ENCODE data around the gene SMAD7.

Gene SMAD7

GRCh38 chr18:48914581-48915251, 36.0 kb downstream of the SMAD7 start:
- no peak for DNase-seq

GRCh38 chr18:48913775-48914174, 37.0 kb downstream of the SMAD7 start:
- DNase-seq: no peak

- DNase-seq: no peak
Observed at GRCh38 chr18:48913201-48913600, 37.6 kb downstream of the SMAD7 start.

- DNase-seq: no peak
Observed at GRCh38 chr18:48910972-48911545, 39.7 kb downstream of the SMAD7 start.

DNA sequence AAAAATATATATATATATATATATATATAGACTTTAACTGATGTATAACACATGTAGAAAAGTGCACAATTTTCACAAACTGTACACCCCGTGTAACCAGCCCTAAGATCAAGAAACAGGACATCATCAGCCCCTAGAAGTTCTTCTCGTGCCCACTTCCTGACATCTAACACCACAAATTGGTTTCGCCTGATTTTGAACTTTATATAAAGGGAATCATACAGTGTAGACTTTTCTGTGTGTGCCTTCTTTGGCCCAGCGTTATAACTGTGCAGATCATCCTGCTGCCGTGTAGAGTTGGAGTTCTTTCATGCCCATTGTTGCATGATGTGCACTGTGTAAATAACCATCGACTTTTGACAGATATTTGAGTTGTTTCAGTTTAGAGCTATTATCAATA, 41.0 kb downstream of the SMAD7 start:
- DNase-seq: no peak

DNA sequence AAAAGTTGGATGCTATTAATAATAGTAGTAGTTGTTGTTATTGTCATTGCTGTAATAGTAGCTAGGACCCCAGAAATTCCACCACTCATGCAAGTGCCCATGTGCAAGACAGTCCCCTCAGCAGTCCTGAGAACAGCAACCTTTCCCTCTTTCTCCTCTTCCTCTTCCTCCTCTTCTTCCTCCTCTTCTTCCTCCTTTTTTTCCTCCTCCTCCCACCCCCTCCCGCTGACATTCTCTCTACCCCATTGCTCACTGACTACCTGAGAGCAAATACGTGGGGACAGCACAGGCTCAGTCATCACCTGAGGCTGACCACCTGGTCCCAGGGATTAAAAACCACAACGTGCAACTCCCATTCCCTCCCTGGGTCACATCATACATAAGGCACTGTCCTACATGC, 41.8 kb downstream of the SMAD7 start:
- DNase-seq: no peak

GRCh38 chr18:48905513-48905912, 45.3 kb downstream of the SMAD7 start:
- no peak for DNase-seq

GRCh38 chr18:48904847-48905394, 45.8 kb downstream of the SMAD7 start:
- no peak for DNase-seq

- no peak for DNase-seq
Observed at GRCh38 chr18:48904091-48904490, 46.7 kb downstream of the SMAD7 start.

DNA sequence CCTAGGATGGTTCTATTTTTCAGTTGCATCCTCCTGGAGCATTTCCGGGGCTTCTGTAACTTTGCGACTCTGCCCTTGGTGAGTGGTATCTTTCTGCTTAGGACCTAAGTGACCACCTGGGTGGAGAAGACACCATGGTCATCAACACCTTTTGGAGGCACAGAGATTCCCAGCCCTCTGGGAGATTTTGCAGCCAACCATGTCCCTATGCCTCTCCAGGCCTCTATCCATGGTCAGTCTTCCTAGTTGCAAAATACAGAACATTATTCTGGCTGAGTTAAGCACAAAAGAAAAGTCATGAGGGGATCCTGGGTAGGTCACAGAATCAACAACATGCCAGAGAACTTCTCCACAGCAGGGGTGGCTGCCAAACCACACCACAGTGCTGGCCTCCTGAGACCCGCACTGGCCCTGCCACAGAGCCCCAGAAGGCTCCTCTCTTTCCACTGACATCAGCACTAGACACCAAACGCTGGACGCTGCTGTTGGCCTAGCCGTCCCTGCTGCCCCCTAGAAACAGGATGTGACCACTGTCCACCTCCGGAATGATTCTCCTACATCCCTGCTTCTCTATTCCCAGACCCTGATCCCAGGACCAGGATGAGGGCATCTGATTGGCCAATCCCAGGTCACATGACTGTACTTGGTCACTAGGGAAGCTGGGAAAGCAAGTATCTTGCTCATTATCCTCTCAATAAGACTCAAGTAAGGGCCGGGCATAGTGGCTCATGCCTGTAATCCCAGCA, 47.7 kb downstream of the SMAD7 start:
- DNase-seq: no peak

- DNase-seq: no peak
Observed at GRCh38 chr18:48902023-48902855, 48.5 kb downstream of the SMAD7 start.

DNA sequence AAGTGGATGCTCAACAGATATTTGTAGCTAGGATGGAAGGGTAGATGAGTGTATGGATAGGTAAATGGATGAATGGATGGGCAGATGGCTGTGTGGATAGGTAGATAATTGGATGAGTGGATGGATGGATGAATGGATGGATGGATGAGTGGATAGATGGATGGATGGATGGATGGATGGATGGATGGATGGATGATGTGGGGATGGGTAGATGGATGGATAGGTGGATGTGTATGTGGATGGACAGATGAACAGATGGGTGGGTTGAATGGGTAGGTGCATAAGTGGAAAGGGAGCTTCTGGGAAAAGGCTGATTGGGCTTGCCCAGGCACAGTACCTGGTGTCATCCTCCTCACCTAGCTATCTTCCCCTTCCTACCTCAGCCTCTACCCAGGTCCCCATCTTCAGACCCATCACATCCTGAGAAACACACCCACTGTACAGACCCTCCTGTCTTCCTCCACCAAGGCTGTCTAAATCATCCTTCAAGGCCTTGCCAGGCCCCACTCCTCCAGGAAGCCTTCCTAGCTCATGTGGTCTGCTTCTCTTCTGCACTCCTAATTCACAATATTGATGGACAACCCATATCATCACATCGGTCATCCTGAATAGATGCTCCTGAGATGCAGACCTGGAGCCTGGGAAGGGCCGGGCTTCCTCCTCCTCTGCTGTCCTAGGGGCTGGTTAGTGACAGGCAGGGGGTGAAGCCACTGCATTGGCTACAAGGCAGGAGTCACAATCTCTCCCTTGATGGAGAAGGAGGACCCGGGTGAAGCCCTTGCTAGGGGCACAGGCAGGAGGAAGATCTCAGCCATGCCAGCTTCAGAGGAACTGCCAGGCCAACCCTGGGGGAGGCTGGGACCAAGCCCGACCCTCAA, 49.4 kb downstream of the SMAD7 start:
- no peak for DNase-seq

DNA sequence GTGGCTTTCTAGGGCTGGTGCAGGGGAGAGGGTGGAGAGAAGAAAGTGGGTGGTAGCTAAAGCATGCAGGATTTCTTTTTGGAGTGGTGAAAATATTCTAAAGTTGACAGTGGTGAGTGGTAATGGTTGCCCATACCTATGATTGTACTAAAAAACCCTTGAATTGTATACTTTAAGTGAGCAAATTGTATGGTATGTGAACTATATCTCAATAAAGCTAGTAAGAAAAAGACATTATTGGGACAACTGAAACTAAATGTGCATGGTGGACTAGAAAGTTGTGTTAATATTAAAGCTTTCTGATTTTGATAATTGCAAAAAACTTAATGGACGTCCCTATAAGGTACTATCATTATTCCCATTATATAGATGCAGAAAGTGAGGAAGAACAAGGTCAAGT, 50.3 kb downstream of the SMAD7 start:
- no peak for DNase-seq

- no peak for DNase-seq
Observed at GRCh38 chr18:48899558-48900174, 51.1 kb downstream of the SMAD7 start.

- DNase-seq: no peak
Observed at GRCh38 chr18:48898521-48898920, 52.2 kb downstream of the SMAD7 start.

DNA sequence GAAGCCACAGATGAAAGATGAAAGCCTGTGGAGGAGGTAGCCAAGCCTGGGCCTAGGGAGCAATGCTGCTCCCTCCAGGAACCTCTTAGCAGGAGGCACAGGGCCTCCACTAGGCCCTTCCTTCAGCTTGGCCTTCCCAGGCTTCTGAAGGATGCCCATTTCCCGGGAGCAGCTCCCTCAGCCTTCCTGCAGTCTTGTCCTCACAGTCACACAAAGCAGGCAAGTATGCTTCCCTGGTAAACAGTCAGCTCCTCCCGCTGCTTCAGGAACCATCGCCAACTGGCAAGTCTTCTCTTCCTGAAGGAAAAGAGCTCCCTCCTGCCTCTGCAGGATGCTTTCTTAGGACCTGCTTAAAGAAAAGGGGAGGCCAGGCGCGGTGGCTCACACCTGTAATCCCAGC, 53.2 kb downstream of the SMAD7 start:
- DNase-seq: no peak

- DNase-seq: no peak
Observed at GRCh38 chr18:48896875-48897511, 53.8 kb downstream of the SMAD7 start.

DNA sequence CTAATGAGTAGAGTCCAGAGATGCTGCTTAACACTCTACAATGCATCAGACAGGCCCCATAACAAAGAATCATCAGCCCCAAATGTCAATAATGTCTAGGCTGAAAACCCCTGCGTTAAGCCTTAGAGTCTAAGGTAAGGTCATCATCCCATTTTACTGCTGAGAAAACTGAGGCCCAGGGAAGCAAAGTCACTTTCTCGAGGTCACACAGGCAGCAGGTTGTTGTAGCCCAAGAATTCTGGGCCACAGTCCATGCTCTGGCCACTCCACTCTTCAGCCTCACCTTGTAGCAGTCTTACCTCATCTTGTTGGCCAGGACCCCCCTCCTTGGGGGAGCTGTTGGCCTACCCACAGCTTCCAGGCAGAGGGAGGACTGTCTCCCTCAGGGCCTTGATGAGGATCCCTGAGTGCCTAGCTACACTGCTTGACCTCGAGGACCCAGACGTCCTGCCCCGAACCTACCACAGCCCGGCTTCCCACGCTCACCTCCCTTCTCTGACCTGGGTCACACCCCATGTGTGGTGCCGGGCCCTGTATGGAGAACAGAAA, 54.4 kb downstream of the SMAD7 start:
- no peak for DNase-seq

DNA sequence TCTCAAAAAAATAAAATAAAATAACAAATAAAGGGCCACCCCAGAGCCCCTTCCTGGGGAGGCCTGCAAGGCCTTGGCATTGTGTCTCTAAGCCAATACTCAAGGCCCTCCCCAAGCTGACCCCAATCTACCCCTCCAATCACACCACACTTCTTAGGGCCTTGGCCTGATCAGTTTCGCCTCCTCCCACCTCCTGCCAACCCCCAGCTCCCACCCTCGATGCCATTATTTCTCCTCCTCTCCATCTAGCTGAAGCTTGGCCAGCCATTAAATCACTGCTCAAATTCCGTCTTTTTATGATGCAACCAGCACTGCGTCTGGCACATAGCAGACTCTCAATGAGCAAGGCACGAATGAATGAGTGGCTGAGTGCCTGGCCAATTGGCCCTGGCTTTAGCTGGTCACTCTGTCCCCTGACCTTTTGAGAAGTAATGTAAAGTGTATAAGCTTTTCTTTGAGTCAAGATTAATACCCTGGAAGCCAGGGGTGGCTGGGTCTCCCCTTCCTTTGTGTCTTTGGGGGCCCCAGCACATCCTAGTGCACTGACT, 55.9 kb downstream of the SMAD7 start:
- no peak for DNase-seq

All from SW 1271 (cell line).